IPS-20b (cell line): ENCODE measurements around the gene LAMP1.

ENCODE experiments used
- H3K27ac ChIP-seq: one replicate; pipeline ENCODE4 v1.5.1; 2013; ENCODE audit warnings: low read length
- H3K27me3 ChIP-seq: 2 replicates; pipeline ENCODE4 v1.6.1; 2013; ENCODE audit warnings: mild to moderate bottlenecking, low read length, inconsistent platforms; ENCODE audit not compliant: insufficient read depth
- H3K36me3 ChIP-seq: 2 replicates; pipeline ENCODE4 v1.6.1; 2013; ENCODE audit warnings: low read depth, mild to moderate bottlenecking, inconsistent platforms, low read length, moderate library complexity; ENCODE audit not compliant: insufficient read depth
- H3K4me1 ChIP-seq: 2 replicates; pipeline ENCODE4 v1.6.1; 2013; ENCODE audit warnings: mild to moderate bottlenecking, control low read depth, inconsistent platforms, low read length, moderate library complexity; ENCODE audit not compliant: insufficient read depth
- H3K4me3 ChIP-seq: 2 replicates; pipeline ENCODE4 v1.5.1; 2013; ENCODE audit warnings: mild to moderate bottlenecking, low read length, inconsistent platforms
- H3K9ac ChIP-seq: 2 replicates; pipeline ENCODE4 v1.6.1; 2013; ENCODE audit warnings: low read depth, mild to moderate bottlenecking, inconsistent platforms, low read length, moderate library complexity
- H3K9me3 ChIP-seq: 2 replicates; pipeline ENCODE4 v1.6.1; 2013; ENCODE audit warnings: mild to moderate bottlenecking, low read depth, low read length, inconsistent platforms; ENCODE audit not compliant: insufficient read depth

Gene LAMP1

GRCh38 chr13:113274721-113275120 is 22.3 kb upstream of the LAMP1 start:
- Histone ChIP-seq H3K4me1 (no peaks in the 10 kb centered on the region), H3K9ac (no peak overlapping the region), H3K36me3 (peaks cover 10% of the 10 kb centered on the region; the same call in 1 of the 2 replicates), H3K27ac (no peak overlapping the region), H3K27me3 (no peaks in the 10 kb centered on the region), H3K4me3 (no peak overlapping the region), H3K9me3 (no peaks in the 10 kb centered on the region; the same call in 1 of the 2 replicates)

GRCh38 chr13:113275387-113275786 is 21.7 kb upstream of the LAMP1 start:
- no peaks in the 10 kb centered on the region for H3K4me1 ChIP-seq
- H3K27ac ChIP-seq: no peak overlapping the region
- no peak overlapping the region for H3K9ac ChIP-seq
- no peaks in the 10 kb centered on the region; the same call in 1 of the 2 replicates for H3K9me3 ChIP-seq
- H3K4me3 ChIP-seq: no peak overlapping the region
- H3K27me3 ChIP-seq: no peaks in the 10 kb centered on the region
- H3K36me3 ChIP-seq: peaks cover 10% of the 10 kb centered on the region; the same call in 1 of the 2 replicates

GRCh38 chr13:113280126-113280525 is 16.9 kb upstream of the LAMP1 start:
- Histone ChIP-seq H3K27me3 (peaks cover 8% of the 10 kb centered on the region; the same call in 1 of the 2 replicates), H3K9ac (no peak overlapping the region), H3K36me3 (no peaks in the 10 kb centered on the region), H3K4me1 (no peaks in the 10 kb centered on the region), H3K4me3 (no peak overlapping the region), H3K9me3 (no peaks in the 10 kb centered on the region; the same call in 1 of the 2 replicates), H3K27ac (no peak overlapping the region)

- Histone ChIP-seq H3K9ac (no peak overlapping the region), H3K9me3 (peaks cover 3% of the 10 kb centered on the region; the same call in 1 of the 2 replicates), H3K36me3 (no peaks in the 10 kb centered on the region), H3K4me3 (no peak overlapping the region), H3K27me3 (peaks cover 14% of the 10 kb centered on the region; the same call in 1 of the 2 replicates), H3K4me1 (no peaks in the 10 kb centered on the region), H3K27ac (no peak overlapping the region)
These were observed 13.1 kb upstream of the LAMP1 start for GRCh38 chr13:113283904-113284303.

GRCh38 chr13:113288880-113289279 is 8.2 kb upstream of the LAMP1 start:
- Histone ChIP-seq H3K36me3 (no peaks in the 10 kb centered on the region), H3K27ac (no peak overlapping the region), H3K9ac (no peak overlapping the region), H3K4me1 (no peaks in the 10 kb centered on the region; the same call in 1 of the 2 replicates), H3K9me3 (peaks cover 3% of the 10 kb centered on the region; the same call in 1 of the 2 replicates), H3K4me3 (no peak overlapping the region), H3K27me3 (peaks cover 41% of the 10 kb centered on the region)

- Histone ChIP-seq H3K4me3 (no peak overlapping the region), H3K9ac (no peak overlapping the region), H3K4me1 (no peaks in the 10 kb centered on the region; the same call in 1 of the 2 replicates), H3K27ac (no peak overlapping the region), H3K36me3 (no peaks in the 10 kb centered on the region), H3K27me3 (peaks cover 40% of the 10 kb centered on the region), H3K9me3 (peaks cover 3% of the 10 kb centered on the region; the same call in 1 of the 2 replicates)
These were observed 5.9 kb upstream of the LAMP1 start for GRCh38 chr13:113291129-113291528.

GRCh38 chr13:113292021-113292862 is 4.8 kb upstream of the LAMP1 start:
- H3K4me3 ChIP-seq: peak overlapping the region; percentile 39; the same call in 1 of the 2 replicates
- H3K27me3 ChIP-seq: peaks cover 40% of the 10 kb centered on the region
- no peaks in the 10 kb centered on the region for H3K36me3 ChIP-seq
- no peak overlapping the region for H3K27ac ChIP-seq
- peak overlapping the region; percentile 11; the same call in 1 of the 2 replicates for H3K9ac ChIP-seq
- H3K9me3 ChIP-seq: peaks cover 3% of the 10 kb centered on the region; the same call in 1 of the 2 replicates
- H3K4me1 ChIP-seq: no peaks in the 10 kb centered on the region; the same call in 1 of the 2 replicates

- Histone ChIP-seq H3K4me1 (peaks cover 5% of the 10 kb centered on the region), H3K4me3 (no peak overlapping the region), H3K36me3 (no peaks in the 10 kb centered on the region), H3K9ac (no peak overlapping the region), H3K9me3 (no peaks in the 10 kb centered on the region), H3K27me3 (peaks cover 36% of the 10 kb centered on the region), H3K27ac (no peak overlapping the region)
These were observed 3.4 kb upstream of the LAMP1 start for GRCh38 chr13:113293686-113294085.

GRCh38 chr13:113295776-113296175 is 1.3 kb upstream of the LAMP1 start:
- Histone ChIP-seq H3K4me3 (no peak overlapping the region), H3K36me3 (no peaks in the 10 kb centered on the region), H3K27ac (no peak overlapping the region), H3K9me3 (no peaks in the 10 kb centered on the region), H3K27me3 (peaks cover 17% of the 10 kb centered on the region), H3K4me1 (peaks cover 5% of the 10 kb centered on the region), H3K9ac (no peak overlapping the region)

GRCh38 chr13:113297370-113298042 is 467 bp downstream of the LAMP1 start:
- Histone ChIP-seq H3K9me3 (no peaks in the 10 kb centered on the region), H3K4me3 (peak overlapping the region; percentile 98), H3K27me3 (peaks cover 2% of the 10 kb centered on the region; the same call in 1 of the 2 replicates), H3K4me1 (peaks cover 5% of the 10 kb centered on the region), H3K27ac (no peak overlapping the region), H3K36me3 (no peaks in the 10 kb centered on the region), H3K9ac (peak overlapping the region; percentile 94)

- H3K9ac ChIP-seq: peak overlapping the region; percentile 94
- H3K4me1 ChIP-seq: peaks cover 5% of the 10 kb centered on the region
- no peaks in the 10 kb centered on the region for H3K36me3 ChIP-seq
- H3K27ac ChIP-seq: no peak overlapping the region
- H3K4me3 ChIP-seq: peak overlapping the region; percentile 98
- no peaks in the 10 kb centered on the region for H3K27me3 ChIP-seq
- H3K9me3 ChIP-seq: no peaks in the 10 kb centered on the region
These were observed 1.3 kb downstream of the LAMP1 start for GRCh38 chr13:113298043-113298945.
